CD4-positive, alpha-beta T cell treated with Interleukin-1 beta for 1 hour (primary cell): ENCODE measurements around the gene WHRN.
A peak's percentile ranks its signal among the peaks of the same experiment; 100 is the strongest.

Experiments used
- DNase-seq, 2 donors: peaks; one replicate each; pipeline ENCODE4 v3.0.0-alpha.2; 2020 to 2022

The WHRN gene

DNA sequence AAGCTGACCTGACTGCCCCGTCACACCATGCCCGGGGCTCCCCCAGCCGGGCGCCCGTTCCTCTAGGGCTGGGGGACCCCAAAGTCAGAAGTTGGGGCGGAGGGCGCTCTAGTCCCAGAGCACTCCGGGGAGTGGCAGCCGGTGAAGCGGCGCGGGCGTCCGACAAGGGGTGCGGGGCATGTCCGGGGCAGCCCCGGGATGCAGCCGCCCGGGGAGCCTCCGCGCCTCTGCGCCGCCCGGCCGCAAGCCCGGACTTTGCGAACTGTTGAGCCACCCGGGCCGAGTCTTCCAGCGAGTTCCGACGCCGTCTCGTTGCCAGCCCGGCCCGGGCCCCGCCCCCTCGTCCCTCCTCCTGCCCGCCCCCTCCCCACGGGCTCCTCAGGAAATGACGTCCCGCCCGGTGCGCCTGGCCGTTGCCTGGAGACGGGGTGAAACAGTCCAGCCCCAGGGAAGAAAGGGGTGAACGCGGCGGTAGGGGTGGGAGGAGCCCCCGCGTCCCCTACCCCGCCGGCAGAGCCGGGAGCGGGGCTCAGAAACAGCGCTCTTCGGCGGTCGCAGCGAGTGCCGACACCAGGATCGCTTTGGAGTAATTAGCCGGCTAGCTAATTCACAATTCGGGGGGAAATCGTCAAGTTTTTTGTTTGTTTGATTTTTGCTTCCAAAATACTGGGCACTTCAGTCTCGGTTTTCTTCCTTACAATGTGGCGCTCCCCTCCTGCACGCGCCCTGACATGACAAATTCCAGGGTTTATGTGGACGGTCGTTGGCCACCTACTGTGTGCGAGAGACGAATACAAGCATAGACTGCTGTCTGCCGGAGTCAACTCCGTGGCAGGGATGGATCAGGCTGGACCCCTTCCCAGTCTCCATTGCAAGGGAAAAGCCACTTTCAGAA is at the start of gene WHRN:
Gene WHRN (minus strand): TSS at position 287 of the 895 bp plus-strand sequence. CDS start 672 bp downstream, outside the sequence.
- peak; percentile 95 to 96 for DNase-seq

DNA sequence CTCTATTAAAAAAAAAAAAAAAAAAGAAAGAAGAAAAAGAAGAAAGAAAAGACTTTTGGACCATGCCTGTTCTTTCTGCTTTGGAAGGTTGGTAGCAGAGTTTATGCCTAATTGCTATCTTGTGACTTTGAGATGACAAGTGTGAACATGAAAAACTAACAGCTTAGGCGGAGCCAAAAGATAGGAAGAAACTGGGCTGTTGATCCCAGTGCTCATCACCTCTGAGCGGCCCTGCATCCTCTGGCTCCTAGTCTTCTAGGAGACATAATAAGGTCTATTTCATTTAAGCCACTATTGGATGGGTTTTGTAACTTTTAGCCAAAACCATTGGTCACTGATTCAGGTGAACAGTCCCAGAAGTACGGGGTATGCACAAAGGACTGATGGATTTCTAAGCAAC is 47.9 kb upstream of the WHRN start:
- no peak for DNase-seq

DNA sequence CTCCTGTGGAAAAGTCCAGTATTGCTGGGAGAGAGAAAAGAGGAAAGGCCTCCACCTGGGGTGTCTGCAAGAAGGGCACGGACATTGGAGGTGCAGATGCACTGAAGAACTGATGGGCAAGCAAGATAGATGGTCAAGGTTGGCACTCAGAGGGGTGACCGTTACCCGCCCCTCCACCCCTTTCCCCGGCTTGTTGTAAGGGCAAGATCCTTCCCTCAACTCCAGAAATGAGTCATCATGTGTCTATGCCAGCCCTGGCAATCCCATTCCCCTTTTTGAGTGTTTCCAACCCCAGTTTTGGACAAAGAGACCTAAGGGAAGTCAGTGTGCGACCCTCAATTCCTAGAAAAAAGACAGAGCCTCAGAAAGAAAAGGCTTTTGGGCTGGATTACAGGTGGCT is 47.4 kb upstream of the WHRN start:
- DNase-seq, result no peak

DNA sequence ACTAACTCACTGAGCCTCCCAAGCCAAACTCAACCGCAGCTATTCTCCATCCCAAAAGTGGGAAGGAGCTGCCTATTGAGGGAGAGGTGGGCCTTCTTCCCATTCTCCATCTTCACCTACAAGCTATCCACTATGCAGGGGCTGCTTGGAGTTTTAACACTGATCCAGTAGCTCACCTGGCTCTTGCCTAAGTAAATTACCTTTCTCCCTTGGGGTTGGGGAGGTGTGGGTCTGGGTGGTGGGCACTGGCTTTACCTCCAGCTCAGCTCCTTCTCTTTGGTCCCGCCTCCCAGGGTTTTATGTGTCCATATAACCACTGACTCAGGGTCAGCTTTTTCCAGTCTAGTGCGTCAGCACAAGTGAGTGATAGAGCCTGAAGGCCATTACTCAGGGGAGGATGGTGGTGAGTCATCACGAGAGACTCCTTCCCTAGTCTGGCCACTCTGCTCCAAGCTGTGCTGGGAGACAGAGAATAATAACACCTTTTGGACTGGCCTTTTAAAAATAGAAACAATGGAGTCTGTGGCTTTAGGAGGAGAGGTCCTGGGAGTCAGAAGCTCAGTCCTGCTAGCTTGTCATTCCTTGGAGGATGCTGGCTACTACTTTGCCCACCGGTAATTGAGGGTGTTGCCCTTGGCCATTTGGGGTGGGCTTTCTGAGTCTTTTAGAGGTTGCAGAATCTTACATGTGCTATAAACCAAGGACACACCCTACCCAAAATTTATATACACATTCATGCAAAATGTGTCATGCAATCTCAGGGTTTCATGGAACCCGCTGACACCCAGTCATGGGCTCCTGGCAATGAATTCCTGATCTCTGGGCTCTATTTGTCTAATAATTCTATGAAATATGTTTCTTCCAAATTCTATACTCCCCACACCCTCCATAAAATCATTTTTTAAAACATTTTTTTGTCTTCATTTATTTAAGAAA is 46.7 kb upstream of the WHRN start:
- peak in 1 of 2 donors; percentile 39 for DNase-seq

DNA sequence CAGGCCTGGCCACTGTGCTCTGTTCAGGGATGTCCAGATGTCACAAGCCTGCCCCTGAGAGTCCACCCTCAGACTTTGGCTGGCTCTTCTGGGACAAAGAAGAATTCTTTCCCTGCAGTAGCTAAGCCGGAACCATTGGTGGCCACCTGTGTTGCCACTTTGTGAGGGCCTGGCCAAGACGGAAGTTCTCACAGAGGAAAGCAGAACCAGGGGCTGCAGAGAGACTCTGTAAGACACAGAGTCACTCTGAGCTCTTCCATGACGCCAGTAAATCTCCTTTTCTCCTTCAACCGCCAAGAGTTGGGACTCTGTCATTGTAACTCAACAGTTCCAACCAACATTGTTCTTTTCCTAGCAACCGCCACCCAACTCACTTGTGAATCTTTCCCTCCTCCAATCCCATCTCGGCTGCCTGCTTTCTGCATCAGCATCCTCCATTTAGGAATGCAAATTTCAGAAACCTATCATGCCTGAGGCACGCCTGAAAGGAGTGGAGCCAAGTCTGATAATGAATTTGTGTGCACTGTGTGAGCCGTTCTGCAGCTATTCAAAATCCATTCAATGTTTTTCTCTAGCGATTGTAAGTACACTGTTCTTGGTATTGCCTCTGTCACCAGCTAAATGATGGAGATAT is 44.5 kb upstream of the WHRN start:
- DNase-seq, result no peak

DNA sequence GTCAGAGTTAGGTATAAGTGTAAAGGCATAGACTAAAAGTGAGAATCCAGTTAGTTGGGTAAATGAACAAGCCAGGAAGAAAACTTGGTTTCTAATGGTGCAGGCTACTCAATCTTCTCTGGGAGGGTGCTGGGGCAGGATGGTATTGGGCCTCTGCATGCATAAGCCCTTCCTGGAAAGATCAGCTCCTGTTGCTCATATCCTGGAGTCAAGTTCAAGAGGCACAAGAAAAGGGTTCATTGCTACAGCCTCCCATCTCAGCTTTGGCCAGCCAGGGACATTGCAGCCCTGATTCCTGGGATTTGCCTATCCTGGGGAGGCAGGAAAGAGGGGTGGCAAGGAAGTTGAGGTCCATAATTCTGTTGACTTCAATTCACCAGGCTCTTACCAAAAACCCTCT is 41.6 kb upstream of the WHRN start:
- no peak for DNase-seq

DNA sequence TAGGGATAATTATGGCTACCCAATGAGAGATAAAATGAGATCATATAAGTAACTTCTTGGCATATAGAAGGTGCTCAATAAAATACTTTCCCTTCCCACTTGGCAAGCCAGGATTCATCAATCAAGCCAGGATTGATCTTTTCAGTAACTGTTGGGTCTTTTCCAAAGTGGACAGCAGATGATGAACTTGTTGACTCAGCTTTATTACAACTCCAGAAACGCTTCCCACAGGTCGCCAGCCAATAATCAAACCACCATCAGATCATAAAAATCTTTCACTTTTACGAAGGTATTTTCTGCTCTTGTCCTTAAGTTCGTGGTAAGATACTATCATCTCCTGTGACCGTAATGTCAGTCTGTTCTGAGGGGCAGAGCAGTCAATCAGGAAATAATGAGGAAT is 39.8 kb upstream of the WHRN start:
- DNase-seq, result no peak

DNA sequence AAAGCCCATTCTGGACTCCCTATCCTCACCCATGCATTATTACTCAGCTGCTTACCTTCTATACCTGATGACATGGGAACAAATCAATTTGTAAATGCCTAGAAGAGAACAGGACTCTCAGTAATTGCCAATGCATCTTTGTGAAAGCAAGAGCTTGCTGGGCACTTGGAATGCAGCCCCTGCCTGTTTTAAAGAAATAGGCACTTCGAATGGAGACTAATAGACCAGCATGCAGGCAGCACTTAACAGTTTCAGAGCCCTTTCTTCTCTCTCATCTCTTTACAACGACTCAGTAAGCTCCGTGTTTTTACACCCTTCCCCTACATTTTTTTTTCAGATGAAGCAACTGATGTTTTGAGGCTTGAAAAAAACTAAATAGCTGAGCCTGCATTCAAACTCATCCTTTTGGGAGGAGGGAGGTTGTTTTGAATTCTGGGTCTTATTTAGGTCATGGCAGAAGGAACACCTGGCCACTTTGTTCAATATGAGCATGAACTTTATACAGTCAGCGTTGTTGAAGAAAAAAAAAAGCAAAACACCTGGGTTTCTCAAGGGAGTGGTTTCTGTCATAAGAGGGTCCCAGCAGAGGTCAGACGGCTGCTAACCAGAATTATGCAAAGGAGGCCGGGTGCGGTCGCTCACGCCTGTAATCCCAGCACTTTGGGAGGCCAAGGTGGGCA is 34.6 kb upstream of the WHRN start:
- DNase-seq, result no peak

DNA sequence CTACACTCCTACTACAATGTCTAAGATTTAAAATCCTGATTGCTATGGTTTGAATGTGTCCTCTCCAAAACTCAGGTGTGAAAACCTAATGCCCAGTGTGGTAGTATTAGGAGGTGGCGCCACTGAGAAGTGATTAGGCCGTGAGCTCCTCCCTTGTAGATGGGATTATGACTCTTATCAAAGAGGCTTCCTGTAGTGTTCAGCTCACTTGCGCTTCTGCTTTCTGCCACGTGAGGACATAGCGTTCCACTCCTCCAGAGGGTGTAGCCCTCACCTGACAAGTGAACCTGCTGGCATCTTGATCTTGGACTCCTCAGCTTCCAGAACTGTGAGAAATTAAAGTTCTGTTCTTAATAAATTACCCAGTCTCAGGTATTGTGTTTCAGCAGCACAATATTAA is 33.0 kb upstream of the WHRN start:
- DNase-seq, result peak; percentile 40 to 52

DNA sequence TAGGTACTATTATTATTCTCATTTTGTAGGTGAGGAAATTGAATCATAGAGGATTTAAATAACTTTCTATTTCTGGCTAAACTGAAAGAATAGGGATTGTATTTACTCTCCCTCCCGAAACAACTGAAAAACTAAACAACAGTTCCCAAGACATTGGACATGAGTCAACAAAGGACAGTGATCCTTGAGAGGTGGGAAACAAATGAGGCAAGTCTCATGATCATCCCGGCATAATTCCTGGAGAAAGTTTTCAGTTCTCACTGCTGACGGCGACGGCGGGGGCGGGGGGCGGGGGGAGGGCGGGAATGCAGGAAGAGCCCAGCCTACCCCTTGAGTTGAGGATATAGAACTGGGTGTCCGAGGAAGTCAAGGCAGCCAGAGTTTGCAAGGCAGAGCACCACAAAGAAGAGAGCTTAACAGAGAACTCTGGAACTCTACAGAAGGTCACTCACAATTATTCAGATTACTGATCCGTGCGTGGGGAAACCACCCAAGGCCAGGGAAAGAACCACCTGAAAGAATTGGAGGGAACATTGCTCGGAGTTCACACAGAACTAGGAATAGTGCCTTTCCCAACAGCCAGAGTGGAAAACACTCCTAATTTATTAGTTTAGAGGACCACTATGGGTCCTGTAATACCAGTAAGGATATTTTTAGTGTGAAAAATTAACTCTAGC is 27.4 kb upstream of the WHRN start:
- no peak for DNase-seq

DNA sequence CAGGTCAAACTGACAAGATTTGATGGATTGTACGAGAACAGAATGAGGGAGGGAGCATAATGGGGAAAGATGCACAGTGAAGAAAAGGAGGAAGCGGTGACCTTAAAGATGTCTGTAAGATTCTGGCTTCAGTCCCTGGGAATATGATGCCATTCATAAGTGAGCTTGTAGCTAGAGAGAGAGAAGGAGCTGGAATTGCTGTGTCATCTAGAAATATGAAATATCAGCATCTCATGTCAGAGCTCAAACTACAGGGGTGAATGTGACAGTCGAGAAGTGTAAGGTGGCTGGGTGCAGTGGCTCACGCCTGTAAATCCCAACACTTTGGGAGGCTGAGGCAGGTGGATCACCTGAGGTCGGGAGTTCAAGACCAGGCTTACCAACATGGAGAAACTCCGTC is 24.0 kb upstream of the WHRN start:
- DNase-seq, result no peak

DNA sequence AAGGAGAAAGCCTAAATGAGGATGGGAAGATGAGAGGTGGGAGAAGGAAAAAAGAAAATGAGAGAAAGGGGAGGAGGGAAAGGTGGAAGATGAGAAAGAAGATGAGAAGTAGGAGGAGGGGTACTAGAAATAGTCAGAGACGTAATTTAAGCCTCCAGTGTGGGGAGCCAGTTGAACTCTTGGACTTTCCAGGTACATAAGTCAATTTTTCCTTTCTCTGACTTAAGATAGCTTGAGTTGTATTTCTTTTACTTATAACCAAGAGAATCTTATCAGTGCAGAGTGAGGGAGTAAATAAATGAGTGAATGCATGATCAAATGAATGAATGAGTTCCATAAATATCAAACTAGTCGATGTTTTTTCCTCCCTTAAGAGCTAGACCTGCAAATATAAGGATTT is 21.5 kb upstream of the WHRN start:
- DNase-seq, result no peak

DNA sequence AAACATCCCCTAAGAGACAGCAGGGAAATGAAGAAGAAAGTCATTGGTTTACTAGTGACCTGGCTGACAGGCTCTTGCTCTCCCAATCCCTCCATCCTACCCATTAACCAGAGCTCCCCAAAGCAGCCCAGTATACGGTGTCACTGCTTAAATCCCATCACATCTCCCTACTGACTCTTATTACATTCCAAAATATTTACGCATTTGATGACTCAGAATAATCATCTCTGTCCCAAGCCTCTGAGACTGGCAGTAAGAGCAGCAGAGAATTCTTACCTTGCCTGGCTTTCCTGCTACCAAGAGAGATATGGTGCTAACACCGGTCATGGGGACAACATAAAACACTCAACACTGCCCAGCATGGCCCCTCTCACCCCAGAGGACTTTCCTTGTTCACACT is 20.2 kb upstream of the WHRN start:
- no peak for DNase-seq

DNA sequence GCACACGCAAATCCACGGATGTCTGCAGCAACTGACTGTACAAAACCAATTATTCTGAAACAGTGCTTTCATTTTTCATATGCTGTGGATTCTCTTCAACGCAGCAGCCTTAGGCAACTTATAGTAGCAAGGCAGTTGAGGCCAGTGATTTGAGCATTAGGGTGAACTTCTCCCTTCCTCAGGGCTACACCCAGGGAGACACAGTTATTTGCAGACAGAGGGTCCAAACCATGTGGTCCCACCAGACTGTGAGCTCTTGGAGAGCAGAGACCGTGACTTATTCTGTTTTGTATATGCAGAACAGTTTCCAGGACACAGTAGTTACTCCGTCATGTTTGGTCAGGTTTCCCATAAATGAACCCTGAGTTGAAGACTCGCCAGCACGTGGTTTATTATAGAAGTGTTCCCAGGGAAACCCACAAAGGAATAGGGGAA is 19.0 kb upstream of the WHRN start:
- DNase-seq, result no peak

DNA sequence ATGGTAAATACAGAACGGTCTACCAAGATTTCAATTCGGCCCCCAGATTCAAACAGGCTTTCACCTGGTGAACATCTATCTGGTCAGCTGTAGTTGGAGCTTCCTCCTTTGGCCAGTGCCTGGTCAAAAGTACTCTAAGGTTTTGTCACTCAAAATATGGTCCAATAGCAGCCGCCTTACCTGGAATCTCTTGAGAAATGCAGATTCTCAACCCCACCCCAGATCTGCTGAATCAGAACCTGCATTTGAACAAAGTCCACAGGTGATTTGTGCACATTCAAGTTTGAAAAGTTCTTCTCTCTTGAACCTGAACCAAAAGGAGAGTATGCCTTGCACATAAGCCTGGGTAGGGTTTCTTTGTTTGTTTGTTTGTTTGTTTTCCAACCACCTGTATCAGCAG is 17.6 kb upstream of the WHRN start:
- DNase-seq, result no peak

DNA sequence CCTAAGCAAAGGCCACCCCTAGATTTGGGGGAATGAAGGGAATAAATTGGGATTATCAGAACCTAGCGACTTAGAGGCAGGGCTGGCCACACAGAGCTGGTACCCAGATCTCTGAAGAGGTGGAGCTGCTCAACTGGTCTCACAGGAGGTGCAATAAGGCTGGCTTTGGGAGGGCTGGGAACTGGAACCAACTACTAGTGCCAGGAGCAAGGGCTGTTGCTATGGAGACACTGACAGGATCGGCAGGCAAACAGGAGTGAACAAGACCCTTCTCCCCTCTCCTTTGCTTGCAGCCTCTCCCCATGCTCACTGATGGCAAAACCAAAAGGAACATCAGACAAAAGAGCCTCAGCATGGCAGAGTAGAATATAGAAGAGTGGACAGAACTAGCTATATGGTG is 17.0 kb upstream of the WHRN start:
- DNase-seq, result no peak

DNA sequence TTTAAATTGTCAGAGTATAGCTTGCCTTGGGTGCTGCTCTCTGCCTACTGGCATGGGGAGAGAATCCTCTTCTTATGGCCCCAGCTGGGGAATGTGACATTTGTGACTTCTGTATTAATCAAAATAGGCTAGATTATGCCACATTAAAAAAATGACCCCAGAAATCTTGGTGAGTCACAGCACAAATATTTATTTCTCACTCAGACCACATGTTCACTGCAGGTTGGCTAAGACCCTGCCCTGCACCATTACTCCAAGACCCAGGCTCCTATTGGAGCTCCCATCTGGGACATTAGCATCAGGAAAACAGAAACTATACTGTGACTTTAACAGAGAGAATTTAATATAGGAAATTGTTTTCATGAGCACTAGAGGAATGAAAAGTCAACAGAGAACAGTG is 16.6 kb upstream of the WHRN start:
- DNase-seq, result no peak

DNA sequence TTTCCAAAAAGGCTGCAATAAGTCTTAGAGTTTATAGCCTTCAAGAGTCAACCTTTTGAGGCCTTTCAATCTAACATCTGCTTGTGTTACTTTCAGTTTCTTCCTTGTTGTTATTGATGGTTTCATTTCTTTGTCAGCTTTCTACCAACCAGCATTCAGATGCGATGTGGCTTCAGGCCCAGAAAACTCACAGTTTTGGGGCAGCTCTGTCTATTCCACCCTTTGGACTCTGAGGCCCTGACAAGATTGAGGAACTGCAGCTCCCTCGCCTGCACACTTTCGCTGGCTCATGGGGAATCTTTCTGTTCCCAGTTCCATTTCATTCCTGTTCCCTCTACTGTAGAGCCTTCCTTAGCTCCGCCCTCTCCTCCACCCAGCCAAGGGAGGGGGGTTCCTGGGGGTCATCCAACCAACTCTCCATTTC is 13.3 kb upstream of the WHRN start:
- no peak for DNase-seq

DNA sequence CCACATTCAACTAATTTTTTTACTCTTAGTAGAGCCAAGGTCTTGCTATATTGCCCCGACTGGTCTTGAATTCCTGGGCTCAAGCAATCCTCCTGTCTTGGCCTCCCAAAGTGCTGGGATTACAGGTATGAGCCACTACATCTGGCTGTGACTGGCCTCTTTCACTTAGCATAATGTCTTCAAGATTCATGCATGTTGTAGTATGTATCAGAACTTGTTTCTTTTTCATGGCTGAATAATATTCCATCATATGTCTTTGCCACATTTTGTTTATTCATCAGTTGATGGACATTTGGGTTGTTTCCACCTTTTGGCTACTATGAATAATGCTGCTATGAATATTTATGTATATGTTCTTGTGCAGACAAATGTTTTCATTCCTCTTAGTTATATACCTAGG is 12.8 kb upstream of the WHRN start:
- no peak for DNase-seq

DNA sequence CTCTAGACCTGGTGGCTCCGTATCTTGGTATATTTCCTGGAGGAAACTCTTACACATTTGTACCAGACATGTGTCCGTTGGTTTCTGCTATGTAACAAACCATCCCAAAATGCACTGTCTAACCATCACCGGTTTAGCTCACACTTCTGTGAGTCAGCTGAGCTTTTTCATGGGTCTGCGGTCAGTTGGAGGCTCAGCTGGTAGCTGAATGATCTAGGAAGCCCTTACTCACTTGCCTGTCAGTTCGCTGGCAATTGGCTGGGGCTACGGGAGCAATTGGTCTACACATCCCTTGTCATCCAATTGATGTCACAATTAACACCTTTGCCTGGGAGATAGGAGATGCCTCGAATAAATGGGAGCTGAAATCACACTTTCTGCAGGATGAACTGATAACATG is 11.6 kb upstream of the WHRN start:
- DNase-seq, result no peak

DNA sequence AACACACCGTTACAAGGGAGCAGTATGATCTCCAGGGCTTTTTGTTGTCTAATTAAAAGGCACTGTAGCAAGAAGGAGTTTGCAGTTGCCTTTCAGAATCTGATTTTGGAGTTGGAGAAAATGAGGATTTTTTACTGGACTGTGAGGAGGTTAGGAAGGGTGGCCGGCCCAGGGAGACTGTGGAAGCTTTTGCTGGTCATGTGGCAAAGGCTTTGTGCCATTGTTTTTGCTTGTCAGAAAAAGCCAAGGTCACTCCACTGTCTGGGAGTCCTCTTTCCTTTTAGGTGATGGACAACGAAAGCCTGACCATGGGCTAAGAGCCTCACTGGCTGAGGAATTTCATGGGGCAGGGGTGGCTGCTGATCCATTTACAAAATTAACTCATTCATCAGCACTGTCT is 10.3 kb upstream of the WHRN start:
- DNase-seq, result no peak

DNA sequence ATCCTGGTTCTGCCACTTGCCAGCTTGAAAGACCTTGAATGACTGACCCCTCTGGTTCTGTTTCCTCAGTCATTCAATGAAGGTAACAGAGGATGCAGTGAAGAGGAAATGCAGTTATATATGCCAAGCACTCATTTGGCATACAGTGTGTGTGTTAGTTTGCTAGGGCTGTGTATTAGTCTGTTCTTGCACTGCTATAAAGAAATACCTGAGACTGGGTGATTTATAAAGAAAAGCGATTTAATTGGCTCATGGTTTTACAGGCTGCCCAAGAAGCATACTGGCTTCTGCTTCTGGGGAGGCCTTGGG is 8.6 kb upstream of the WHRN start:
- no peak for DNase-seq
